HFF-Myc (cell line): Measurements from ENCODE around the gene CTDSP2.

Experiments
- DNase-seq: peaks from one replicate; pipeline ENCODE4 v3.0.0-alpha.2; 2011; ENCODE audit warnings: low read depth; ENCODE audit errors: extremely low read depth
- H3K4me3 ChIP-seq: replicated peaks from 2 replicates; pipeline ENCODE4 v1.5.1; 2011; ENCODE audit warnings: low read depth, mild to moderate bottlenecking, control low read depth, low read length
- CTCF ChIP-seq: IDR thresholded peaks from 2 replicates; pipeline ENCODE4 v1.5.1; 2012; ENCODE audit warnings: mild to moderate bottlenecking, low read depth, low read length, control low read depth; ENCODE audit errors: missing control alignments

The CTDSP2 gene

GRCh38 chr12:57793920-57794319 lies 52.6 kb downstream of the CTDSP2 start:
- H3K4me3 ChIP-seq = no peak overlapping the region
- DNase-seq = no peak
- TF ChIP-seq CTCF = no peak

GRCh38 chr12:57783861-57784260 lies 62.7 kb downstream of the CTDSP2 start:
- no peak for TF ChIP-seq CTCF
- H3K4me3 ChIP-seq = peak overlapping the region; percentile 71
- no peak for DNase-seq

- TF ChIP-seq CTCF = no peak
- no peak for DNase-seq
- peak overlapping the region; percentile 71 for H3K4me3 ChIP-seq
Observed at GRCh38 chr12:57783466-57783801, 63.1 kb downstream of the CTDSP2 start.

- peak; percentile 92 for TF ChIP-seq CTCF
- DNase-seq = peak; percentile 82
- H3K4me3 ChIP-seq = peak within 1 kb of the TSS; percentile 71
Observed at GRCh38 chr12:57782608-57783465, 63.7 kb downstream of the CTDSP2 start, which contains the start of gene TSFM. TSFM (plus strand) TSS chr12:57782787; CDS start chr12:57782802, 15 bp downstream.

- peak overlapping the region; percentile 71 for H3K4me3 ChIP-seq
- no peak for TF ChIP-seq CTCF
- no peak for DNase-seq
Observed at GRCh38 chr12:57782243-57782607, 64.3 kb downstream of the CTDSP2 start.

GRCh38 chr12:57781801-57782200 lies 64.7 kb downstream of the CTDSP2 start:
- no peak for TF ChIP-seq CTCF
- no peak overlapping the region for H3K4me3 ChIP-seq
- no peak for DNase-seq
